ENCODE measurements around the gene VSIG10. TPM values are rescaled to one million over a fixed set of nuclear protein-coding genes. Genes with fewer than 3 reads are reported as not detected.

The VSIG10 gene
- total RNA-seq, 1 donor from 2014 or later, result 21.7 TPM

- TF ChIP-seq CTCF (IDR thresholded peaks at IDR 0.05), result no peak
- H3K9me3 Mint-ChIP-seq (ENCODE audit: unreplicated experiment), result no peaks in the 10 kb centered on the region
- H3K4me1 Mint-ChIP-seq (ENCODE audit: unreplicated experiment), result no peaks in the 10 kb centered on the region
- H3K27me3 Mint-ChIP-seq (ENCODE audit: unreplicated experiment), result no peaks in the 10 kb centered on the region
- no peak overlapping the region for H3K4me3 Mint-ChIP-seq (ENCODE audit: unreplicated experiment)
- H3K27ac Mint-ChIP-seq (ENCODE audit: unreplicated experiment), result no peak overlapping the region
- no peak for DNase-seq (ENCODE audit: extremely low spot score, unreplicated experiment)
- peaks cover 67% of the 10 kb centered on the region for H3K36me3 Mint-ChIP-seq (ENCODE audit: unreplicated experiment)
Observed at GRCh38 chr12:118038137-118038536, 65.7 kb downstream of the VSIG10 start.

GRCh38 chr12:118036672-118037411 is 67.0 kb downstream of the VSIG10 start:
- Mint-ChIP-seq H3K4me3 (ENCODE audit: unreplicated experiment) (no peak overlapping the region), H3K27me3 (ENCODE audit: unreplicated experiment) (no peaks in the 10 kb centered on the region), H3K36me3 (ENCODE audit: unreplicated experiment) (peaks cover 59% of the 10 kb centered on the region), H3K27ac (ENCODE audit: unreplicated experiment) (no peak overlapping the region), H3K9me3 (ENCODE audit: unreplicated experiment) (no peaks in the 10 kb centered on the region), H3K4me1 (ENCODE audit: unreplicated experiment) (no peaks in the 10 kb centered on the region)
- no peak for TF ChIP-seq CTCF (IDR thresholded peaks at IDR 0.05)
- no peak for DNase-seq (ENCODE audit: extremely low spot score, unreplicated experiment)

GRCh38 chr12:118035190-118036041 is 68.4 kb downstream of the VSIG10 start:
- Mint-ChIP-seq H3K4me3 (ENCODE audit: unreplicated experiment) (no peak overlapping the region), H3K4me1 (ENCODE audit: unreplicated experiment) (no peaks in the 10 kb centered on the region), H3K27me3 (ENCODE audit: unreplicated experiment) (no peaks in the 10 kb centered on the region), H3K36me3 (ENCODE audit: unreplicated experiment) (peaks cover 57% of the 10 kb centered on the region), H3K27ac (ENCODE audit: unreplicated experiment) (no peak overlapping the region), H3K9me3 (ENCODE audit: unreplicated experiment) (no peaks in the 10 kb centered on the region)
- no peak for DNase-seq (ENCODE audit: extremely low spot score, unreplicated experiment)
- TF ChIP-seq CTCF (IDR thresholded peaks at IDR 0.05), result no peak

- Mint-ChIP-seq H3K27me3 (ENCODE audit: unreplicated experiment) (no peaks in the 10 kb centered on the region), H3K9me3 (ENCODE audit: unreplicated experiment) (no peaks in the 10 kb centered on the region), H3K4me1 (ENCODE audit: unreplicated experiment) (no peaks in the 10 kb centered on the region), H3K27ac (ENCODE audit: unreplicated experiment) (no peak overlapping the region), H3K36me3 (ENCODE audit: unreplicated experiment) (peaks cover 62% of the 10 kb centered on the region), H3K4me3 (ENCODE audit: unreplicated experiment) (no peak overlapping the region)
- TF ChIP-seq CTCF (IDR thresholded peaks at IDR 0.05), result peak; percentile 38
- no peak for DNase-seq (ENCODE audit: extremely low spot score, unreplicated experiment)
Observed at GRCh38 chr12:118034429-118035189, 69.2 kb downstream of the VSIG10 start.

Measured in osteocyte (in vitro differentiated cells).